HEK293T (cell line): ENCODE results near the gene GSTO1.
"Not testable (repeated sequence)": the region's sequence is repeated elsewhere in the genome, so short reads cannot be mapped to it uniquely, and the experiment has no call there.

ENCODE experiments used
- CTCF ChIA-PET: fragments of 350-600 bp; formaldehyde crosslinking; extraction: SDS; loops from one replicate; lab custom pipeline; 2021; ENCODE audit warnings: antibody characterized with exemption, inconsistent platforms; lab: Yijun Ruan, JAX
- POLR2A ChIA-PET: fragments of 350-600 bp; formaldehyde crosslinking; extraction: SDS; loops from one replicate; lab custom pipeline; 2020; ENCODE audit warnings: antibody characterized with exemption, inconsistent platforms; lab: Yijun Ruan, JAX
- DNase-seq: peaks from one replicate; pipeline ENCODE4 v3.0.0; 2012; ENCODE audit warnings: mixed read lengths; ENCODE audit errors: extremely low spot score
- ARNT ChIP-seq: fragments of 450-650 bp; IDR thresholded peaks from 2 replicates; pipeline ENCODE4 v1.6.1; 2017; ENCODE audit warnings: mild to moderate bottlenecking
- BHLHE40 ChIP-seq: fragments of 450-650 bp; IDR thresholded peaks from 2 replicates; pipeline ENCODE4 v1.6.1; 2016; ENCODE audit warnings: mild to moderate bottlenecking, moderate library complexity, borderline replicate concordance
- CTBP1 ChIP-seq: fragments of 450-650 bp; IDR thresholded peaks from 2 replicates; pipeline ENCODE4 v1.6.1; 2016; ENCODE audit warnings: borderline replicate concordance
- ELF4 ChIP-seq: fragments of 450-650 bp; IDR thresholded peaks from 2 replicates; pipeline ENCODE4 v1.6.1; 2017; ENCODE audit warnings: antibody characterized with exemption
- FOXA1 ChIP-seq: fragments of 450-650 bp; IDR thresholded peaks from 2 replicates; pipeline ENCODE4 v1.6.1; 2016; ENCODE audit warnings: mild to moderate bottlenecking
- FOXK2 ChIP-seq: fragments of 450-650 bp; IDR thresholded peaks from 2 replicates; pipeline ENCODE4 v1.6.1; 2016; ENCODE audit warnings: mild to moderate bottlenecking
- FOXM1 ChIP-seq: fragments of 450-650 bp; IDR thresholded peaks from 2 replicates; pipeline ENCODE4 v1.6.1; 2017; ENCODE audit warnings: mild to moderate bottlenecking, borderline replicate concordance
- HDGF ChIP-seq: fragments of 450-650 bp; IDR thresholded peaks from 2 replicates; pipeline ENCODE4 v1.6.1; 2017; ENCODE audit warnings: antibody characterized with exemption, borderline replicate concordance
- L3MBTL2 ChIP-seq: fragments of 450-650 bp; conservative IDR thresholded peaks from 2 replicates; pipeline ENCODE4 v1.6.1; 2016; ENCODE audit warnings: mild to moderate bottlenecking
- LEF1 ChIP-seq: fragments of 450-650 bp; IDR thresholded peaks from 2 replicates; pipeline ENCODE4 v1.6.1; 2017; ENCODE audit warnings: mild to moderate bottlenecking, borderline replicate concordance
- NFRKB ChIP-seq: fragments of 450-650 bp; IDR thresholded peaks from 2 replicates; pipeline ENCODE4 v1.6.1; 2016; ENCODE audit warnings: mild to moderate bottlenecking, moderate library complexity
- SP1 ChIP-seq: fragments of 450-650 bp; IDR thresholded peaks from 2 replicates; pipeline ENCODE4 v1.6.1; 2017
- SUZ12 ChIP-seq: fragments of 450-650 bp; IDR thresholded peaks from 2 replicates; pipeline ENCODE4 v1.6.1; 2016; ENCODE audit warnings: mild to moderate bottlenecking
- TARDBP ChIP-seq: fragments of 450-650 bp; IDR thresholded peaks from 2 replicates; pipeline ENCODE4 v1.6.1; 2016
- ZNF384 ChIP-seq: fragments of 450-650 bp; IDR thresholded peaks from 2 replicates; pipeline ENCODE4 v1.6.1; 2016
- TF ChIP-seq, protein P1 (sequence below): fragments of 450-650 bp; IDR thresholded peaks from 2 replicates; pipeline ENCODE4 v1.6.1; 2016

The GSTO1 gene

GRCh38 chr10:104235801-104236200, 18.9 kb upstream of the GSTO1 start:
- TF ChIP-seq NFRKB, result no peak
- TF ChIP-seq HDGF, result no peak
- no peak for TF ChIP-seq ZNF384
- TF ChIP-seq, protein P1, sequence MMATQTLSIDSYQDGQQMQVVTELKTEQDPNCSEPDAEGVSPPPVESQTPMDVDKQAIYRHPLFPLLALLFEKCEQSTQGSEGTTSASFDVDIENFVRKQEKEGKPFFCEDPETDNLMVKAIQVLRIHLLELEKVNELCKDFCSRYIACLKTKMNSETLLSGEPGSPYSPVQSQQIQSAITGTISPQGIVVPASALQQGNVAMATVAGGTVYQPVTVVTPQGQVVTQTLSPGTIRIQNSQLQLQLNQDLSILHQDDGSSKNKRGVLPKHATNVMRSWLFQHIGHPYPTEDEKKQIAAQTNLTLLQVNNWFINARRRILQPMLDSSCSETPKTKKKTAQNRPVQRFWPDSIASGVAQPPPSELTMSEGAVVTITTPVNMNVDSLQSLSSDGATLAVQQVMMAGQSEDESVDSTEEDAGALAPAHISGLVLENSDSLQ, result no peak
- TF ChIP-seq ELF4, result no peak
- TF ChIP-seq FOXA1, result no peak
- TF ChIP-seq L3MBTL2, result no peak
- no peak for TF ChIP-seq SP1
- no peak for TF ChIP-seq CTBP1
- no peak for TF ChIP-seq FOXK2
- TF ChIP-seq LEF1, result no peak
- TF ChIP-seq TARDBP, result no peak
- TF ChIP-seq SUZ12, result no peak
- no peak for TF ChIP-seq ARNT
- TF ChIP-seq BHLHE40, result no peak
- no peak for TF ChIP-seq FOXM1
- no peak for DNase-seq
- ChIA-PET CTCF (no interaction called here), POLR2A (no interaction called here)

DNA sequence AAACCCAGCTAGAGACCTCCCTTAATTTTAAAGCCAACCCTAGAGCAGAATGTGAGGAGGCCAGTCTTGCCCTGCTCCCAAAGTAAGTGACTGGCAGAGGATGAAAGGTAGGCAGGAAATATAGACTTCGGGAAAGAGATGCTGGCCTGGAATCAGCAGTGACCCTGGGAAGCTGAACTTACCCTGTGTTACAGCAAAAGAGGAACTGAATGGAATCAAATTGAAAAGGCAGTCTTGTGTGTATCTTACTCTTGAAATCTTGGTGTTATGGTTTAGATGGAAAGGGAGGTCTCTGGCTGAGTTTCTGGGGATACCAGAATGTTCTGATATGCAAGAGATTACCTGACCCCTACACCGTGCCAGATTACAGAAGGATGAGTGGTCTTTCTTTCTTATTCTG, 14.6 kb upstream of the GSTO1 start:
- no peak for DNase-seq
- TF ChIP-seq FOXK2 (no peak), LEF1 (no peak), ARNT (no peak), NFRKB (no peak), CTBP1 (no peak), BHLHE40 (no peak), TARDBP (no peak), ELF4 (no peak), SP1 (no peak), FOXM1 (no peak), L3MBTL2 (no peak), SUZ12 (no peak), ZNF384 (no peak), FOXA1 (no peak), HDGF (no peak)
- TF ChIP-seq, protein P1, result no peak
- ChIA-PET CTCF (no interaction called here), POLR2A (no interaction called here)

- CTCF ChIA-PET, result no interaction called here
- TF ChIP-seq ARNT (no peak), SUZ12 (no peak), SP1 (no peak), FOXA1 (no peak), HDGF (no peak), BHLHE40 (no peak), LEF1 (no peak), FOXM1 (no peak), ZNF384 (no peak), TARDBP (no peak), CTBP1 (no peak), L3MBTL2 (no peak), NFRKB (no peak), ELF4 (no peak), FOXK2 (no peak)
- TF ChIP-seq, protein P1, result no peak
Measured at GRCh38 chr10:104242545-104242944, 12.1 kb upstream of the GSTO1 start.

DNA sequence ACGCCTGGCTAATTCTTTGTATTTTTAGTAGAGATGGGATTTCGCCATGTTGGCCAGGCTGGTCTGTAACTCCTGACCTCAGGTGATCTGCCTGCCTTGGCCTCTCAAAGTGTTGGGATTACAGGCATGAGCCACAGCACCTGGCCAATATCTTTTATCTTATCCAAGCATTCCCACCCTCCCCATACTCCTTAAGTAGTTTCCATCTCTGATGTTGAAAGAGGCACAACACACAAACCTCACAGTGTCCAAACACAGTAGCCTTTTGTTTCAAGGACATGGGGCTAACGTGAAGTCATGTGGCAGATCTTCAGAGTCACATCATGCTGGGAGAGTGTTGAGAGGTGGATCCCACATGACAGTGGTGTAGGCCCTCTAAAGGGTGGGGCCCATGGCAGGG, 11.7 kb upstream of the GSTO1 start:
- POLR2A ChIA-PET, CTCF ChIA-PET, DNase-seq: not testable (repeated sequence)

More at GRCh38 chr10:104242545-104242944, 12.1 kb upstream of the GSTO1 start:
- POLR2A ChIA-PET, result no interaction called here
- DNase-seq, result no peak

- TF ChIP-seq NFRKB (no peak), ARNT (no peak), ZNF384 (no peak), LEF1 (no peak), SUZ12 (no peak), BHLHE40 (no peak), ELF4 (no peak), HDGF (no peak)
- CTCF ChIA-PET, result no interaction called here
- no peak for DNase-seq
- POLR2A ChIA-PET, result no interaction called here
Measured at GRCh38 chr10:104243512-104243911, 11.2 kb upstream of the GSTO1 start.

- ChIA-PET CTCF (no interaction called here), POLR2A (no interaction called here)
- no peak for DNase-seq
- no peak for TF ChIP-seq SUZ12
- TF ChIP-seq BHLHE40, result no peak
- TF ChIP-seq, protein P1, result no peak
- TF ChIP-seq TARDBP, result no peak
- TF ChIP-seq FOXA1, result no peak
- TF ChIP-seq FOXM1, result no peak
- TF ChIP-seq SP1, result no peak
- no peak for TF ChIP-seq ELF4
- TF ChIP-seq CTBP1, result no peak
- no peak for TF ChIP-seq HDGF
- TF ChIP-seq LEF1, result no peak
- no peak for TF ChIP-seq ARNT
- TF ChIP-seq FOXK2, result no peak
- TF ChIP-seq L3MBTL2, result no peak
- TF ChIP-seq NFRKB, result no peak
- TF ChIP-seq ZNF384, result no peak
Measured at GRCh38 chr10:104245066-104245632, 9.5 kb upstream of the GSTO1 start.
